Measurements from ENCODE around the gene KCNK15. TPM values are rescaled to one million over a fixed set of nuclear protein-coding genes. Genes with fewer than 3 reads are reported as not detected.

Gene KCNK15
- total RNA-seq, 2 experiments from 2014 or later = not detected

DNA sequence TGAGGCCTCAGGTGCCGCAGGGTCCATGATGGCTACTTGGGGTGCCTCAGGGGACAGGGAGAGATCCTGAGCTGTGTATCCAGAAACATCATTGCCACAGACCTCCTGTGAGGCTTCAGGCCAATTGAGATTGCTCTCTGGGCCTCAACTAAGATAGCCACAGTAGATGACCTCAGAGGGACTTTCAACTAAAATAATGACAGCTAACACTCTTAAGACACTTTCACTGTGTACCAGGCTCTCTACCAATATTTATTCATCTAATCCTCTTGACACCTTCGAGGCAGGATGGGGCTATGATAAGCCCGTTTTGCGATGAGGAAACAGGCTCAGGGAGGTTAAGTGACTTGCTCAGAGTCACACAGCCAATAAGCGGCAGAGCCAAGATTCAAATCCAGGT, 54.0 kb downstream of the KCNK15 start:
- H3K36me3 Mint-ChIP-seq (ENCODE audit: low read depth) = no peaks in the 10 kb centered on the region
- H3K4me3 Mint-ChIP-seq = no peak overlapping the region
- POLR2A ChIA-PET = no interaction called here
- CTCF ChIA-PET = interaction anchor here (0.6 kb wide), 1 partner anchor 20 kb away, joined by 3 read pairs; no protein-coding TSS in a partner anchor
- H3K4me1 Mint-ChIP-seq = no peaks in the 10 kb centered on the region
- no peak for DNase-seq
- no peaks in the 10 kb centered on the region for H3K9me3 Mint-ChIP-seq
- H3K27ac Mint-ChIP-seq = no peak overlapping the region
- H3K27me3 Mint-ChIP-seq = peaks cover 11% of the 10 kb centered on the region

DNA sequence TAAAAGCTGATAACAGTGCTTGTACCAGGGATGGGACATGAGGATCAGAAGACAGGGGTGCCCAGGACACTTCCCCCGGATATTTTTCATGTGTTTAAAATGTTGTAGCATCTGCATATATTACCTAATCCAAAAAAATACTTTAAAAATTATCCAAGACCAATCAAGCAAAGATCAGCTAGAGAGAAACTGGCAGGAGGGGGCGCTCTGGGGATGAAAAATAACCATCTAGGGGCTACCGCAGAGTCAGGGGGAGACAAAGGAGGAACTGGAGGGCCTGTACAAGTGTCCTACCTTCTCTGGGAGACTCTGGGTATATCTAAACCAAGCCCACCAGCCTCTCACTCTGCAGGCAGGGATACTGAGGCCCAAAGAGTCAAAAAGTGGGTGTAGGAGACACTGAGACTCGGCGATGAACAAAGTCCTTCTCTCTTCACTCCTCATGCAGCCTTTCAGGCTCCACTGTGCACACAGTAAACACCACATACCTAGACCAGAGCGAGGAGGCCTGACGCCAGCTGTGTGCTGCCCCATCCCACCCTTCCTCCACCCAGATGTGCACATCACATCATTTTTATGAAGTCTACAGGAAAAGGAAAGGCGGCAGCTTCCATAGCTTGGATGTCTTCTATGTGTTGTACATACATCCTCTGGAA, 54.9 kb downstream of the KCNK15 start:
- no peaks in the 10 kb centered on the region for H3K4me1 Mint-ChIP-seq
- H3K9me3 Mint-ChIP-seq = no peaks in the 10 kb centered on the region
- no peaks in the 10 kb centered on the region for H3K36me3 Mint-ChIP-seq (ENCODE audit: low read depth)
- H3K4me3 Mint-ChIP-seq = no peak overlapping the region
- ChIA-PET CTCF (no interaction called here), POLR2A (no interaction called here)
- no peak for DNase-seq
- H3K27me3 Mint-ChIP-seq = peaks cover 14% of the 10 kb centered on the region
- no peak overlapping the region for H3K27ac Mint-ChIP-seq

Other genes starting within 250 kb of the KCNK15 start
- gene SERINC3, start 223.8 kb upstream of the KCNK15 start, total RNA-seq = 10 to 100 TPM; 82.2 to 98.4 TPM
- gene PKIG, start 163.3 kb upstream of the KCNK15 start, total RNA-seq = 1 to 10 TPM; 3.3 to 5.1 TPM
- gene ADA, start 94.2 kb upstream of the KCNK15 start, total RNA-seq = 100 to 1,000 TPM; 103 to 107 TPM
- gene CCN5, start 30.5 kb upstream of the KCNK15 start, total RNA-seq = not detected
- not detected for gene RIMS4, start 64.7 kb downstream of the KCNK15 start, total RNA-seq
- 100 to 1,000 TPM; 278 to 291 TPM for gene YWHAB, start 139.8 kb downstream of the KCNK15 start, total RNA-seq
- gene PABPC1L, start 164.2 kb downstream of the KCNK15 start, total RNA-seq = 10 to 100 TPM; 59.4 to 60.6 TPM
- 10 to 100 TPM; 21.4 to 23.3 TPM for gene TOMM34, start 214.5 kb downstream of the KCNK15 start, total RNA-seq
- 100 to 1,000 TPM; 201 to 229 TPM for gene STK4, start 220.6 kb downstream of the KCNK15 start, total RNA-seq